ENCODE measurements around the gene TEKT2. TPM values are rescaled to one million over a fixed set of nuclear protein-coding genes. Genes with fewer than 3 reads are reported as not detected.
A peak's percentile ranks its signal among the peaks of the same experiment; 100 is the strongest.

TEKT2 gene
- total RNA-seq: 0.25 and 0.48 TPM in 2 replicates

DNA sequence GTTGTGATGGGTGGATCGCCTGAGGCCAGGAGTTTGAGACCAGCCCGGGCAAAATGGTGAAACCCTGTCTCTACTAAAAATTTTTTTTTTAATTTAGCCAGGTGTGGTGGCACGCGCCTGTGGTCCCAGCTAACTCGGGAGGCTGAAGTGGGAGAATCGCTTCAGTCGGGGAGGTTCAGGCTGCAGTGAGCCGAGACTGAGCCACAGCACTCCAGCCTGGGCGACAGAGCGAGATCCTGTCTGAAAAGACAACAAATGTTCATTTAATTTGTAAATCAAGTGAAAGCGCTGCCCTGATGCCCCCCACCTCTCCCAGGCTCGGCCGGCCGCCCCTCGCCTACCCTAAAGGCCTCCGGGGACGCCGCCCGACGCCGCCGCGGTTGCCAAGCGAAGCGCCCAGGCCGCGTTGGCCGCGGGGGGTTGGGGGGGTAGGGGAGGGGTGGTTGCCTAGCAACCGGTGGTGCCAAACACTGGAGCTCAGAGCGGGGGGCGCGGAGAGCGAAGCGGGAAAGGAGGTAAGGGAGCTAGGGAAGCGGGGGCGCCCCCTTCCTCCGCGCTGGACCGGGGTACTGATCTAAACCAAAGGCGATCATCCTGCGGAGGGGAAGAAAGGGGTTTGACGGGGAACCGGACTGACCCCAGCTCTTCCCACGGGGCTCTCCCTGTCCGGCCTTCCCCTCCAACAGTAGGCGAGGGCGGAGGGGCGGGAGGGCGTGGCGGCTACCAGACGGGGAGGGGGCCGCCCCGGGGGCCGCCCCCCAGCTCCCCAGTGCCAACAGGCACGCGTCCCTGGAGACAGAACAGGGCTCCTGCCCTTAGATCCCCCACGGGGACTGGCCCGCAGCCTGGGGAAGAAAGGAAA, at the start of gene TEKT2:
Gene TEKT2, plus strand, starts transcription at position 460 of the 862 bp plus-strand sequence. CDS start 828 bp downstream, outside the sequence.
- no peaks in the 10 kb centered on the region for H3K36me3 ChIP-seq (ENCODE audit: control insufficient read depth, insufficient read depth, low read length)
- H3K4me3 ChIP-seq (ENCODE audit: low read depth, low read length): peak within 1 kb of the TSS; percentile 54

GRCh38 chr1:36034692-36035091, 49.2 kb upstream of the TEKT2 start:
- DNase-seq (ENCODE audit: low read depth): peak; percentile 87
- Histone ChIP-seq H3K4me3 (ENCODE audit: low read depth, low read length) (no peak overlapping the region), H3K36me3 (ENCODE audit: control insufficient read depth, insufficient read depth, low read length) (no peaks in the 10 kb centered on the region), H3K27me3 (ENCODE audit: control insufficient read depth, insufficient read depth, low read length) (no peaks in the 10 kb centered on the region)
- TF ChIP-seq, protein P1, sequence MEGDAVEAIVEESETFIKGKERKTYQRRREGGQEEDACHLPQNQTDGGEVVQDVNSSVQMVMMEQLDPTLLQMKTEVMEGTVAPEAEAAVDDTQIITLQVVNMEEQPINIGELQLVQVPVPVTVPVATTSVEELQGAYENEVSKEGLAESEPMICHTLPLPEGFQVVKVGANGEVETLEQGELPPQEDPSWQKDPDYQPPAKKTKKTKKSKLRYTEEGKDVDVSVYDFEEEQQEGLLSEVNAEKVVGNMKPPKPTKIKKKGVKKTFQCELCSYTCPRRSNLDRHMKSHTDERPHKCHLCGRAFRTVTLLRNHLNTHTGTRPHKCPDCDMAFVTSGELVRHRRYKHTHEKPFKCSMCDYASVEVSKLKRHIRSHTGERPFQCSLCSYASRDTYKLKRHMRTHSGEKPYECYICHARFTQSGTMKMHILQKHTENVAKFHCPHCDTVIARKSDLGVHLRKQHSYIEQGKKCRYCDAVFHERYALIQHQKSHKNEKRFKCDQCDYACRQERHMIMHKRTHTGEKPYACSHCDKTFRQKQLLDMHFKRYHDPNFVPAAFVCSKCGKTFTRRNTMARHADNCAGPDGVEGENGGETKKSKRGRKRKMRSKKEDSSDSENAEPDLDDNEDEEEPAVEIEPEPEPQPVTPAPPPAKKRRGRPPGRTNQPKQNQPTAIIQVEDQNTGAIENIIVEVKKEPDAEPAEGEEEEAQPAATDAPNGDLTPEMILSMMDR (IDR thresholded peaks at IDR 0.05; ENCODE audit: insufficient read depth, low read length, poor library complexity, severe bottlenecking): no peak

More for the DNA sequence above, at the start of gene TEKT2:
- no peaks in the 10 kb centered on the region for H3K27me3 ChIP-seq (ENCODE audit: control insufficient read depth, insufficient read depth, low read length)
- DNase-seq (ENCODE audit: low read depth): no peak
- TF ChIP-seq, protein P1 (IDR thresholded peaks at IDR 0.05; ENCODE audit: insufficient read depth, low read length, poor library complexity, severe bottlenecking): no peak

- Histone ChIP-seq H3K27me3 (ENCODE audit: control insufficient read depth, insufficient read depth, low read length) (no peaks in the 10 kb centered on the region), H3K4me3 (ENCODE audit: low read depth, low read length) (no peak overlapping the region), H3K36me3 (ENCODE audit: control insufficient read depth, insufficient read depth, low read length) (no peaks in the 10 kb centered on the region)
- DNase-seq (ENCODE audit: low read depth): no peak
- TF ChIP-seq, protein P1 (IDR thresholded peaks at IDR 0.05; ENCODE audit: insufficient read depth, low read length, poor library complexity, severe bottlenecking): no peak
Measured at GRCh38 chr1:36035154-36035553, 48.7 kb upstream of the TEKT2 start.

GRCh38 chr1:36040238-36040637, 43.7 kb upstream of the TEKT2 start:
- TF ChIP-seq, protein P1 (IDR thresholded peaks at IDR 0.05; ENCODE audit: insufficient read depth, low read length, poor library complexity, severe bottlenecking): no peak
- Histone ChIP-seq H3K4me3 (ENCODE audit: low read depth, low read length) (no peak overlapping the region), H3K36me3 (ENCODE audit: control insufficient read depth, insufficient read depth, low read length) (no peaks in the 10 kb centered on the region), H3K27me3 (ENCODE audit: control insufficient read depth, insufficient read depth, low read length) (no peaks in the 10 kb centered on the region)
- DNase-seq (ENCODE audit: low read depth): no peak

DNA sequence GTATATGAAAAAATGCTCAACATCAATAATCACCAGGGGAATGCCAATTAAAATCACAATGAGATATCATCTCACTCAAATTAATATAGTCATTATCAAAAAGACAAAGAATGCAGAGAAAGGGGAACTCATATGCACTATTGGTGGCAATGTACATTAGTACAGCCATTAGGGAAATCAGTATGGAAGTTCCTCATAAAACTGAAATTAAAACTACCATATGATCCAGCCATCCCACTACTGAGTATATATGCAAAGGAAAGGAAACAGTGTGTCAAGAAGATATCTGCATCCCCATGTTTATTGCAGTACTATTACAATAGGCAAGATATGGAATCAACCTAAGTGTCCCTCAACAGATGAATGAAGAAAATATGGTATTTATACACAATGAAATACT, 32.1 kb upstream of the TEKT2 start:
- Histone ChIP-seq H3K4me3 (ENCODE audit: low read depth, low read length) (no peak overlapping the region), H3K27me3 (ENCODE audit: control insufficient read depth, insufficient read depth, low read length) (no peaks in the 10 kb centered on the region), H3K36me3 (ENCODE audit: control insufficient read depth, insufficient read depth, low read length) (no peaks in the 10 kb centered on the region)
- TF ChIP-seq, protein P1 (IDR thresholded peaks at IDR 0.05; ENCODE audit: insufficient read depth, low read length, poor library complexity, severe bottlenecking): no peak
- DNase-seq (ENCODE audit: low read depth): no peak

Measured in kidney epithelial cell (primary cell).